WTC11 (cell line): Measurements from ENCODE around the gene PKMYT1. TPM values are rescaled to one million over a fixed set of nuclear protein-coding genes. Genes with fewer than 3 reads are reported as not detected.

Experiments
- ATAC-seq: fragments of 200-7000 bp; cut with Tn5 transposase; 2 replicates; pipeline ENCODE4 v1.10.0; 2021; ENCODE audit warnings: mild to moderate bottlenecking, moderate library complexity
- CTCF ChIA-PET: fragments of 300-600 bp; sonication (Branson Sonifier 250); formaldehyde crosslinking; loops from one replicate; lab custom pipeline; 2021; ENCODE audit warnings: antibody characterized with exemption; lab: Charles Lee
- POLR2A ChIA-PET: fragments of 350-600 bp; sonication (Branson Sonifier 250); formaldehyde crosslinking; loops from one replicate; lab custom pipeline; 2021; ENCODE audit warnings: antibody characterized with exemption; lab: Charles Lee
- DNase-seq: peaks from one replicate; pipeline ENCODE4 v3.0.0; 2021; ENCODE audit warnings: low spot score
- H3K27ac Mint-ChIP-seq: 2 replicates; pipeline ENCODE4 v1.8.0; 2021; ENCODE audit warnings: mixed read lengths
- H3K27me3 Mint-ChIP-seq: 2 replicates; pipeline ENCODE4 v1.8.0; 2021; ENCODE audit warnings: low read depth, mild to moderate bottlenecking, moderate library complexity, mixed read lengths
- H3K36me3 Mint-ChIP-seq: 2 replicates; pipeline ENCODE4 v1.8.0; 2021; ENCODE audit warnings: mixed read lengths
- H3K4me1 Mint-ChIP-seq: 2 replicates; pipeline ENCODE4 v1.8.0; 2022; ENCODE audit warnings: mixed read lengths
- H3K4me3 Mint-ChIP-seq: 2 replicates; pipeline ENCODE4 v1.8.0; 2021; ENCODE audit warnings: mild to moderate bottlenecking, moderate library complexity, mixed read lengths
- H3K9me3 Mint-ChIP-seq: 2 replicates; pipeline ENCODE4 v1.8.0; 2021; ENCODE audit warnings: mixed read lengths
- ESRRA ChIP-seq: sonication (generic); formaldehyde crosslinking; IDR thresholded peaks from 2 replicates; pipeline ENCODE4 v1.8.1; 2022; ENCODE audit warnings: mild to moderate bottlenecking, missing genetic modification reagents, borderline replicate concordance
- FOXP4 ChIP-seq: sonication (generic); formaldehyde crosslinking; IDR thresholded peaks from 2 replicates; pipeline ENCODE4 v1.8.0; 2022; ENCODE audit warnings: mild to moderate bottlenecking, missing genetic modification reagents
- GABPB1 ChIP-seq: sonication (generic); formaldehyde crosslinking; IDR thresholded peaks from 2 replicates; pipeline ENCODE4 v1.8.1; 2023; ENCODE audit warnings: mild to moderate bottlenecking, missing genetic modification reagents
- IRF1 ChIP-seq: sonication (generic); formaldehyde crosslinking; IDR thresholded peaks from 2 replicates; pipeline ENCODE4 v1.8.0; 2023; ENCODE audit warnings: missing genetic modification reagents
- total RNA-seq: library from RNA; stranded (reverse); gene quantifications from 3 replicates; pipeline ENCODE4 v1.2.3, GENCODE V29; 2021
- TF ChIP-seq, protein P1 (sequence below): sonication (generic); formaldehyde crosslinking; IDR thresholded peaks from 2 replicates; pipeline ENCODE4 v1.8.0; 2022; ENCODE audit warnings: missing genetic modification reagents
- TF ChIP-seq, protein P2 (sequence below): sonication (generic); formaldehyde crosslinking; IDR thresholded peaks from 2 replicates; pipeline ENCODE4 v1.8.1; 2023; ENCODE audit warnings: mild to moderate bottlenecking, missing genetic modification reagents, borderline replicate concordance
- TF ChIP-seq, protein P3 (sequence below): fragments of 250-450 bp; sonication (Bioruptor Pico); IDR thresholded peaks from 2 replicates; pipeline ENCODE4 v1.8.0; 2021; ENCODE audit warnings: mild to moderate bottlenecking
- TF ChIP-seq, protein P4 (sequence below): sonication (generic); formaldehyde crosslinking; IDR thresholded peaks from 2 replicates; pipeline ENCODE4 v1.8.0; 2022; ENCODE audit warnings: mild to moderate bottlenecking, missing genetic modification reagents

PKMYT1 gene
- total RNA-seq, 1 experiment from 2014 or later: 120 TPM

DNA sequence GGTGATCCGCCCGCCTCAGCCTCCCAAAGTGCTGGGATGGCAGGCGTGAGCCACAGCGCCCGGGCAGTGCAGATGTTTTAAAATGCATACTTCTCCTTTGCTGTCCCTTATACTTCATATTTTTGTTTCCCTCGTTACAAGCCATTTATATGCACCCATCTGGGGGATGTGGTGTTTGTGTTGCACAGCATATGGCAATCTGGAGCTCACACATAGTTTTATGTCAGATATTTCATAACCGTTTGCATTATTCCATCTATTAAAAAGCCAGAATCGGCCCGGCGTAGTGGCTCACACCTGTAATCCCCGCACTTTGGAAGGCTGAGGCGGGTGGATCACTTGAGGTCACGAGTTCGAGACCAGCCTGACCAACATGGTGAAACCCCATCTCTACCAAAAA is 56.8 kb downstream of the PKMYT1 start:
- H3K4me1 Mint-ChIP-seq: peaks cover 25% of the 10 kb centered on the region
- peaks cover 9% of the 10 kb centered on the region for H3K9me3 Mint-ChIP-seq
- H3K27ac Mint-ChIP-seq: no peak overlapping the region
- H3K4me3 Mint-ChIP-seq: no peak overlapping the region
- peaks cover 9% of the 10 kb centered on the region for H3K27me3 Mint-ChIP-seq
- H3K36me3 Mint-ChIP-seq: peaks cover 3% of the 10 kb centered on the region; the same call in 1 of the 2 replicates
- TF ChIP-seq, protein P1, sequence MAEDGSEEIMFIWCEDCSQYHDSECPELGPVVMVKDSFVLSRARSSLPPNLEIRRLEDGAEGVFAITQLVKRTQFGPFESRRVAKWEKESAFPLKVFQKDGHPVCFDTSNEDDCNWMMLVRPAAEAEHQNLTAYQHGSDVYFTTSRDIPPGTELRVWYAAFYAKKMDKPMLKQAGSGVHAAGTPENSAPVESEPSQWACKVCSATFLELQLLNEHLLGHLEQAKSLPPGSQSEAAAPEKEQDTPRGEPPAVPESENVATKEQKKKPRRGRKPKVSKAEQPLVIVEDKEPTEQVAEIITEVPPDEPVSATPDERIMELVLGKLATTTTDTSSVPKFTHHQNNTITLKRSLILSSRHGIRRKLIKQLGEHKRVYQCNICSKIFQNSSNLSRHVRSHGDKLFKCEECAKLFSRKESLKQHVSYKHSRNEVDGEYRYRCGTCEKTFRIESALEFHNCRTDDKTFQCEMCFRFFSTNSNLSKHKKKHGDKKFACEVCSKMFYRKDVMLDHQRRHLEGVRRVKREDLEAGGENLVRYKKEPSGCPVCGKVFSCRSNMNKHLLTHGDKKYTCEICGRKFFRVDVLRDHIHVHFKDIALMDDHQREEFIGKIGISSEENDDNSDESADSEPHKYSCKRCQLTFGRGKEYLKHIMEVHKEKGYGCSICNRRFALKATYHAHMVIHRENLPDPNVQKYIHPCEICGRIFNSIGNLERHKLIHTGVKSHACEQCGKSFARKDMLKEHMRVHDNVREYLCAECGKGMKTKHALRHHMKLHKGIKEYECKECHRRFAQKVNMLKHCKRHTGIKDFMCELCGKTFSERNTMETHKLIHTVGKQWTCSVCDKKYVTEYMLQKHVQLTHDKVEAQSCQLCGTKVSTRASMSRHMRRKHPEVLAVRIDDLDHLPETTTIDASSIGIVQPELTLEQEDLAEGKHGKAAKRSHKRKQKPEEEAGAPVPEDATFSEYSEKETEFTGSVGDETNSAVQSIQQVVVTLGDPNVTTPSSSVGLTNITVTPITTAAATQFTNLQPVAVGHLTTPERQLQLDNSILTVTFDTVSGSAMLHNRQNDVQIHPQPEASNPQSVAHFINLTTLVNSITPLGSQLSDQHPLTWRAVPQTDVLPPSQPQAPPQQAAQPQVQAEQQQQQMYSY (CRISPR knock-in tag): no peak
- TF ChIP-seq, protein P2, sequence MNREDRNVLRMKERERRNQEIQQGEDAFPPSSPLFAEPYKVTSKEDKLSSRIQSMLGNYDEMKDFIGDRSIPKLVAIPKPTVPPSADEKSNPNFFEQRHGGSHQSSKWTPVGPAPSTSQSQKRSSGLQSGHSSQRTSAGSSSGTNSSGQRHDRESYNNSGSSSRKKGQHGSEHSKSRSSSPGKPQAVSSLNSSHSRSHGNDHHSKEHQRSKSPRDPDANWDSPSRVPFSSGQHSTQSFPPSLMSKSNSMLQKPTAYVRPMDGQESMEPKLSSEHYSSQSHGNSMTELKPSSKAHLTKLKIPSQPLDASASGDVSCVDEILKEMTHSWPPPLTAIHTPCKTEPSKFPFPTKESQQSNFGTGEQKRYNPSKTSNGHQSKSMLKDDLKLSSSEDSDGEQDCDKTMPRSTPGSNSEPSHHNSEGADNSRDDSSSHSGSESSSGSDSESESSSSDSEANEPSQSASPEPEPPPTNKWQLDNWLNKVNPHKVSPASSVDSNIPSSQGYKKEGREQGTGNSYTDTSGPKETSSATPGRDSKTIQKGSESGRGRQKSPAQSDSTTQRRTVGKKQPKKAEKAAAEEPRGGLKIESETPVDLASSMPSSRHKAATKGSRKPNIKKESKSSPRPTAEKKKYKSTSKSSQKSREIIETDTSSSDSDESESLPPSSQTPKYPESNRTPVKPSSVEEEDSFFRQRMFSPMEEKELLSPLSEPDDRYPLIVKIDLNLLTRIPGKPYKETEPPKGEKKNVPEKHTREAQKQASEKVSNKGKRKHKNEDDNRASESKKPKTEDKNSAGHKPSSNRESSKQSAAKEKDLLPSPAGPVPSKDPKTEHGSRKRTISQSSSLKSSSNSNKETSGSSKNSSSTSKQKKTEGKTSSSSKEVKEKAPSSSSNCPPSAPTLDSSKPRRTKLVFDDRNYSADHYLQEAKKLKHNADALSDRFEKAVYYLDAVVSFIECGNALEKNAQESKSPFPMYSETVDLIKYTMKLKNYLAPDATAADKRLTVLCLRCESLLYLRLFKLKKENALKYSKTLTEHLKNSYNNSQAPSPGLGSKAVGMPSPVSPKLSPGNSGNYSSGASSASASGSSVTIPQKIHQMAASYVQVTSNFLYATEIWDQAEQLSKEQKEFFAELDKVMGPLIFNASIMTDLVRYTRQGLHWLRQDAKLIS (CRISPR knock-in tag): no peak
- TF ChIP-seq FOXP4 (CRISPR knock-in tag): no peak
- TF ChIP-seq ESRRA: no peak
- TF ChIP-seq, protein P3, sequence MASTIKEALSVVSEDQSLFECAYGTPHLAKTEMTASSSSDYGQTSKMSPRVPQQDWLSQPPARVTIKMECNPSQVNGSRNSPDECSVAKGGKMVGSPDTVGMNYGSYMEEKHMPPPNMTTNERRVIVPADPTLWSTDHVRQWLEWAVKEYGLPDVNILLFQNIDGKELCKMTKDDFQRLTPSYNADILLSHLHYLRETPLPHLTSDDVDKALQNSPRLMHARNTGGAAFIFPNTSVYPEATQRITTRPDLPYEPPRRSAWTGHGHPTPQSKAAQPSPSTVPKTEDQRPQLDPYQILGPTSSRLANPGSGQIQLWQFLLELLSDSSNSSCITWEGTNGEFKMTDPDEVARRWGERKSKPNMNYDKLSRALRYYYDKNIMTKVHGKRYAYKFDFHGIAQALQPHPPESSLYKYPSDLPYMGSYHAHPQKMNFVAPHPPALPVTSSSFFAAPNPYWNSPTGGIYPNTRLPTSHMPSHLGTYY: no peak
- TF ChIP-seq IRF1 (CRISPR knock-in tag): no peak
- TF ChIP-seq, protein P4, sequence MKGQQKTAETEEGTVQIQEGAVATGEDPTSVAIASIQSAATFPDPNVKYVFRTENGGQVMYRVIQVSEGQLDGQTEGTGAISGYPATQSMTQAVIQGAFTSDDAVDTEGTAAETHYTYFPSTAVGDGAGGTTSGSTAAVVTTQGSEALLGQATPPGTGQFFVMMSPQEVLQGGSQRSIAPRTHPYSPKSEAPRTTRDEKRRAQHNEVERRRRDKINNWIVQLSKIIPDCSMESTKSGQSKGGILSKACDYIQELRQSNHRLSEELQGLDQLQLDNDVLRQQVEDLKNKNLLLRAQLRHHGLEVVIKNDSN (CRISPR knock-in tag): no peak
- no peak for TF ChIP-seq GABPB1 (CRISPR knock-in tag)
- CTCF ChIA-PET: interaction anchor here (0.7 to 4.9 kb wide), 6 partner anchors 9 to 148 kb away, joined by 3 to 31 read pairs (median 3); partner anchors contain the start of gene PRSS22
- POLR2A ChIA-PET: no interaction called here
- DNase-seq: no peak
- ATAC-seq: no peak

Other genes starting within 250 kb of the PKMYT1 start
- gene SRRM2, start 227.8 kb downstream of the PKMYT1 start, total RNA-seq: 769 to 823 TPM (median 815 TPM) in 3 replicates
- gene ELOB, start 203.2 kb downstream of the PKMYT1 start, total RNA-seq: 252 to 267 TPM (median 267 TPM) in 3 replicates
- 0.18 to 0.44 TPM (median 0.24 TPM) in 3 replicates for gene PRSS33, start 192.9 kb downstream of the PKMYT1 start, total RNA-seq
- gene PRSS41, start 182.0 kb downstream of the PKMYT1 start, total RNA-seq: not detected in 3 replicates
- gene PRSS21, start 163.2 kb downstream of the PKMYT1 start, total RNA-seq: 1.2 to 1.5 TPM (median 1.4 TPM) in 3 replicates
- gene ZG16B, start 150.1 kb downstream of the PKMYT1 start, total RNA-seq: not detected in 3 replicates
- gene PRSS22, start 122.3 kb downstream of the PKMYT1 start, total RNA-seq: 2.3 to 3.9 TPM (median 3.0 TPM) in 3 replicates
- 19.7 to 25.0 TPM (median 20.7 TPM) in 3 replicates for gene FLYWCH2, start 97.2 kb downstream of the PKMYT1 start, total RNA-seq
- gene FLYWCH1, start 68.5 kb downstream of the PKMYT1 start, total RNA-seq: 27.2 to 34.2 TPM (median 32.6 TPM) in 3 replicates
- gene KREMEN2, start 16.2 kb downstream of the PKMYT1 start, total RNA-seq: 7.5 to 8.6 TPM (median 8.5 TPM) in 3 replicates
- gene PAQR4, start 11.1 kb downstream of the PKMYT1 start, total RNA-seq: 21.1 to 32.4 TPM (median 21.5 TPM) in 3 replicates
- 0.87 to 1.1 TPM (median 0.92 TPM) in 3 replicates for gene CLDN9, start 32.5 kb upstream of the PKMYT1 start, total RNA-seq
- gene CLDN6, start 37.7 kb upstream of the PKMYT1 start, total RNA-seq: 746 to 778 TPM (median 775 TPM) in 3 replicates
- 78.9 to 87.0 TPM (median 79.5 TPM) in 3 replicates for gene TNFRSF12A, start 39.9 kb upstream of the PKMYT1 start, total RNA-seq
- 76.0 to 84.0 TPM (median 83.2 TPM) in 3 replicates for gene HCFC1R1, start 43.5 kb upstream of the PKMYT1 start, total RNA-seq
- 76.5 to 94.2 TPM (median 88.7 TPM) in 3 replicates for gene THOC6, start 43.6 kb upstream of the PKMYT1 start, total RNA-seq
- 27.3 to 28.5 TPM (median 28.2 TPM) in 3 replicates for gene BICDL2, start 56.5 kb upstream of the PKMYT1 start, total RNA-seq
- 41.2 to 49.0 TPM (median 43.3 TPM) in 3 replicates for gene MMP25, start 66.1 kb upstream of the PKMYT1 start, total RNA-seq
- 3.5 to 4.7 TPM (median 3.6 TPM) in 3 replicates for gene IL32, start 85.2 kb upstream of the PKMYT1 start, total RNA-seq
- 263 to 286 TPM (median 271 TPM) in 3 replicates for gene ZSCAN10, start 118.8 kb upstream of the PKMYT1 start, total RNA-seq
- gene ZNF205, start 132.1 kb upstream of the PKMYT1 start, total RNA-seq: 17.7 to 22.7 TPM (median 21.3 TPM) in 3 replicates
- gene ZNF213, start 154.6 kb upstream of the PKMYT1 start, total RNA-seq: 8.9 to 11.6 TPM (median 10.3 TPM) in 3 replicates
- 0.27 to 0.46 TPM (median 0.44 TPM) in 3 replicates for gene OR1F1, start 207.8 kb upstream of the PKMYT1 start, total RNA-seq